Measurements from ENCODE around the gene PPP2R3A. TPM values are rescaled to one million over a fixed set of nuclear protein-coding genes. Genes with fewer than 3 reads are reported as not detected.
"Not testable (repeated sequence)": the region's sequence is repeated elsewhere in the genome, so short reads cannot be mapped to it uniquely, and the experiment has no call there.

The PPP2R3A gene
- total and polyA plus RNA-seq, 9 of the 15 experiments (the other 6 are each of a cell fraction or from before 2014, with no cell fraction given): 0.10 to 0.50 (median 0.24) TPM

DNA sequence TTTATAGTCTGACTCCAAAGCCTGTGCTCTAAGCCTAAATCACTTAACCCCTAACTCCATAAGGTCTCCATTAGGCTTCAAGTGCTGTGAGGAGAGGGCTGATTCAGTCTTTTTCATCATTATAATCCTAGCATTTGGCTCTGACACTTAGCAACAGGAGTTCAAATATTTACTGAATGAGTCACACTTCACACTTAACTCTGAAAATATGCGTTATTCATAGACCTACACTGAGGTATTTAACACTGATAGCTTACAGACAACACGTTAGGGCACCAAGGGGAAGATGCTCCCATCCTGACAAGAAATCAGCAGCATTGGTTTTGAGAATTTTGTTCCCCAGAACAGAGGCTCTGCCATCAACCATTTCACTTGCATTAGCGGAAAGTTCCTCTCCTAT is 177.1 kb downstream of the PPP2R3A start:
- H3K9ac ChIP-seq (ENCODE audit: insufficient read depth in 1 of 2, low read depth in 2 of 2, low read length in 2 of 2): no peak overlapping the region
- intact Hi-C loops (cut with micrococcal nuclease): no loop called here

DNA sequence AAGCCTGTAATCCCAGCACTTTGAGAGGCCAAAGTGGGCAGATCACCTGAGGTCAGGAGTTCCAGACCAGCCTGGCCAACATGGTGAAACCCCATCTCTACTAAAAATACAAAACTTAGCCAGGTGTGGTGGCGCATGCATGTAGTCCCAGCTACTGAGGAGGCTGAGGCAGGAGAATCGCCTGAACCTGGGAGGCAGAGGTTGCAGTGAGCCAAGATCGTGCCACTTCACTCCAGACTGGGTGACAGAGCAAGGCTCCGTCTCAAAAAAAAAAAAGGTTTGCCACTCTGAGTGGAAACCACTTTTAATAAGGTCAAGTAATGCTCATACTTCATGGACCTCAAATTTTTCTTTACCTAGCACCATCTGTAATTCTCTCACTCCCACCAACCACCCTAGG is 178.9 kb downstream of the PPP2R3A start:
- H3K9me3 ChIP-seq (replicated peaks; ENCODE audit: control insufficient read depth, insufficient read depth, low read depth, low read length); H3K9me1 ChIP-seq (ENCODE audit: control insufficient read depth, insufficient read depth, low read length); H3K27ac ChIP-seq (ENCODE audit: extremely low read depth, low read depth, low read length); H2AFZ ChIP-seq (ENCODE audit: low read depth, low read length); FAIRE-seq; ATAC-seq; DNase-seq (ENCODE audit: extremely low read depth in 1 of 4, low spot score in 3 of 4); H3K27me3 ChIP-seq (ENCODE audit: control insufficient read depth in 2 of 2, insufficient read depth in 2 of 2, low read length in 2 of 2); H3K9ac ChIP-seq (ENCODE audit: insufficient read depth in 1 of 2, low read depth in 2 of 2, low read length in 2 of 2); CTCF ChIA-PET (ENCODE audit: low intra/inter-chr PET ratio); H3K4me1 ChIP-seq (replicated peaks in 1 of 2; ENCODE audit: control insufficient read depth in 2 of 2, insufficient read depth in 2 of 2, low read length in 2 of 2); in situ Hi-C loops (cut with MboI); H3K36me3 ChIP-seq (ENCODE audit: control insufficient read depth, insufficient read depth, low read length); H3K4me2 ChIP-seq (ENCODE audit: insufficient read depth, low read length); H4K20me1 ChIP-seq (replicated peaks; ENCODE audit: control insufficient read depth, insufficient read depth, low read length); BruUV-seq (replicated peaks); intact Hi-C loops (cut with micrococcal nuclease); H3K4me3 ChIP-seq: not testable (repeated sequence)
- no CpG with 5 or more reads among the region's 4 CpGs for WGBS (ENCODE audit: insufficient coverage, low coverage, missing lambda C conversion rate)
- POLR2A ChIA-PET: interaction anchor here (1.4 kb wide), 1 partner anchor 9 kb away, joined by 5 read pairs; no protein-coding TSS in a partner anchor
- peaks cover 11% of the 10 kb centered on the region for H3K79me2 ChIP-seq (ENCODE audit: control insufficient read depth, insufficient read depth, low read length)

More for the DNA sequence above, 177.1 kb downstream of the PPP2R3A start:
- DNase-seq (ENCODE audit: extremely low read depth in 1 of 4, low spot score in 3 of 4) (no peak), FAIRE-seq (no peak), ATAC-seq (peak; percentile 36; the same call in 2 of the 3 replicates)
- no peaks in the 10 kb centered on the region for H3K27me3 ChIP-seq (ENCODE audit: control insufficient read depth in 2 of 2, insufficient read depth in 2 of 2, low read length in 2 of 2)
- H3K4me2 ChIP-seq (ENCODE audit: insufficient read depth, low read length): no peak overlapping the region
- H3K36me3 ChIP-seq (ENCODE audit: control insufficient read depth, insufficient read depth, low read length): no peaks in the 10 kb centered on the region
- POLR2A ChIA-PET: no interaction called here
- no TSS peak for BruUV-seq (replicated peaks)
- CTCF ChIA-PET (ENCODE audit: low intra/inter-chr PET ratio): no interaction called here
- peak; percentile 77 for TF ChIP-seq FOSL1 (tag; conservative IDR thresholded peaks at IDR 0.05)
- peak; percentile 40 for TF ChIP-seq RFX1 (IDR thresholded peaks at IDR 0.05)
- no peak for TF ChIP-seq NFIX (CRISPR knock-in tag; IDR thresholded peaks at IDR 0.05; ENCODE audit: low read depth)
- 0 out of 2 replicates have a peak, but pooled peaks have one; percentile 29 for TF ChIP-seq ARID1B (IDR thresholded peaks at IDR 0.05)
- TF ChIP-seq FOXA3 (CRISPR knock-in tag; conservative IDR thresholded peaks at IDR 0.05 in 1 of 2, IDR thresholded peaks at IDR 0.05 in 1 of 2): peak in 1 of 2 experiments; percentile 32; a peak in 1 of 4 replicates
- TF ChIP-seq, protein P1, sequence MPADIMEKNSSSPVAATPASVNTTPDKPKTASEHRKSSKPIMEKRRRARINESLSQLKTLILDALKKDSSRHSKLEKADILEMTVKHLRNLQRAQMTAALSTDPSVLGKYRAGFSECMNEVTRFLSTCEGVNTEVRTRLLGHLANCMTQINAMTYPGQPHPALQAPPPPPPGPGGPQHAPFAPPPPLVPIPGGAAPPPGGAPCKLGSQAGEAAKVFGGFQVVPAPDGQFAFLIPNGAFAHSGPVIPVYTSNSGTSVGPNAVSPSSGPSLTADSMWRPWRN (IDR thresholded peaks at IDR 0.05; ENCODE audit: low read depth): no peak
- peak; percentile 80; the same call in 1 of the 2 replicates for TF ChIP-seq JUND (IDR thresholded peaks at IDR 0.05; ENCODE audit: borderline replicate concordance, low read depth, low read length)
- TF ChIP-seq JUND (tag; IDR thresholded peaks at IDR 0.05; ENCODE audit: borderline replicate concordance, low read depth, low read length): peak; percentile 82; the same call in 2 of the 3 replicates
- TF ChIP-seq, protein P2, sequence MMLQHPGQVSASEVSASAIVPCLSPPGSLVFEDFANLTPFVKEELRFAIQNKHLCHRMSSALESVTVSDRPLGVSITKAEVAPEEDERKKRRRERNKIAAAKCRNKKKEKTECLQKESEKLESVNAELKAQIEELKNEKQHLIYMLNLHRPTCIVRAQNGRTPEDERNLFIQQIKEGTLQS (IDR thresholded peaks at IDR 0.05): peak; percentile 71
- TF ChIP-seq, protein P2 (CRISPR knock-in tag; conservative IDR thresholded peaks at IDR 0.05): no peak
- TF ChIP-seq, protein P3, sequence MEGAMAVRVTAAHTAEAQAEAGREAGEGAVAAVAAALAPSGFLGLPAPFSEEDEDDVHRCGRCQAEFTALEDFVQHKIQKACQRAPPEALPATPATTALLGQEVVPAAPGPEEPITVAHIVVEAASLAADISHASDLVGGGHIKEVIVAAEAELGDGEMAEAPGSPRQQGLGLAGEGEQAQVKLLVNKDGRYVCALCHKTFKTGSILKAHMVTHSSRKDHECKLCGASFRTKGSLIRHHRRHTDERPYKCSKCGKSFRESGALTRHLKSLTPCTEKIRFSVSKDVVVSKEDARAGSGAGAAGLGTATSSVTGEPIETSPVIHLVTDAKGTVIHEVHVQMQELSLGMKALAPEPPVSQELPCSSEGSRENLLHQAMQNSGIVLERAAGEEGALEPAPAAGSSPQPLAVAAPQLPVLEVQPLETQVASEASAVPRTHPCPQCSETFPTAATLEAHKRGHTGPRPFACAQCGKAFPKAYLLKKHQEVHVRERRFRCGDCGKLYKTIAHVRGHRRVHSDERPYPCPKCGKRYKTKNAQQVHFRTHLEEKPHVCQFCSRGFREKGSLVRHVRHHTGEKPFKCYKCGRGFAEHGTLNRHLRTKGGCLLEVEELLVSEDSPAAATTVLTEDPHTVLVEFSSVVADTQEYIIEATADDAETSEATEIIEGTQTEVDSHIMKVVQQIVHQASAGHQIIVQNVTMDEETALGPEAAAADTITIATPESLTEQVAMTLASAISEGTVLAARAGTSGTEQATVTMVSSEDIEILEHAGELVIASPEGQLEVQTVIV (CRISPR knock-in tag; IDR thresholded peaks at IDR 0.05; ENCODE audit: borderline replicate concordance): no peak
- H3K4me1 ChIP-seq (replicated peaks in 1 of 2; ENCODE audit: control insufficient read depth in 2 of 2, insufficient read depth in 2 of 2, low read length in 2 of 2): no peaks in the 10 kb centered on the region; a peak in 1 of 5 replicates
- no peaks in the 10 kb centered on the region for H3K9me1 ChIP-seq (ENCODE audit: control insufficient read depth, insufficient read depth, low read length)
- no peaks in the 10 kb centered on the region for H3K9me3 ChIP-seq (replicated peaks; ENCODE audit: control insufficient read depth, insufficient read depth, low read depth, low read length)
- H4K20me1 ChIP-seq (replicated peaks; ENCODE audit: control insufficient read depth, insufficient read depth, low read length): no peaks in the 10 kb centered on the region
- no peak overlapping the region for H3K27ac ChIP-seq (ENCODE audit: extremely low read depth, low read depth, low read length)
- 19% methylated on average over 3 of the region's 3 CpGs for WGBS (ENCODE audit: insufficient coverage, low coverage, missing lambda C conversion rate)
- no peak overlapping the region for H3K4me3 ChIP-seq
- in situ Hi-C loops (cut with MboI): no loop called here
- H3K79me2 ChIP-seq (ENCODE audit: control insufficient read depth, insufficient read depth, low read length): no peaks in the 10 kb centered on the region; the same call in 2 of the 3 replicates
- no peak overlapping the region for H2AFZ ChIP-seq (ENCODE audit: low read depth, low read length)

Measured in K562 (cell line).